Panc1 (cell line): ENCODE results near the gene MT1X. TPM values are rescaled to one million over a fixed set of nuclear protein-coding genes. Genes with fewer than 3 reads are reported as not detected.

Experiments used
- ATAC-seq: fragments of 200-7000 bp; cut with Tn5 transposase; 2 replicates; pipeline ENCODE4 v1.9.1; 2020; ENCODE audit warnings: mild to moderate bottlenecking, moderate library complexity
- BruUV-seq: library from RNA; stranded (reverse); fragments of 400-500 nt; replicated peaks from 2 replicates; lab custom pipeline; 2021; lab: Mats Ljungman, UMichigan
- CTCF ChIA-PET: fragments of 300-600 bp; sonication (Branson Sonifier 250); formaldehyde crosslinking; loops from one replicate; lab custom pipeline; 2022; ENCODE audit warnings: antibody characterized with exemption; lab: Charles Lee
- POLR2A ChIA-PET: fragments of 300-600 bp; sonication (Branson Sonifier 250); formaldehyde crosslinking; loops from one replicate; lab custom pipeline; 2022; ENCODE audit warnings: antibody characterized with exemption; lab: Charles Lee
- DNase-seq: peaks from one replicate; pipeline ENCODE4 v3.0.0-alpha.2; 2010; ENCODE audit warnings: low read depth, low spot score
- H3K27ac ChIP-seq: 2 replicates; pipeline ENCODE4 v1.5.1; 2011; ENCODE audit warnings: mild to moderate bottlenecking, low read length, inconsistent platforms
- H3K27me3 ChIP-seq: fragments of 200-500 bp; sonication (Bioruptor generic); 2 replicates; pipeline ENCODE4 v1.6.0; 2014; ENCODE audit warnings: low read length, inconsistent platforms; ENCODE audit not compliant: control insufficient read depth, insufficient read depth
- H3K36me3 ChIP-seq: fragments of 200-500 bp; sonication (Bioruptor generic); 2 replicates; pipeline ENCODE4 v1.5.1; 2014; ENCODE audit warnings: inconsistent platforms, mild to moderate bottlenecking, low read length, moderate library complexity; ENCODE audit not compliant: control insufficient read depth, insufficient read depth
- H3K4me1 ChIP-seq: 2 replicates; pipeline ENCODE4 v1.5.1; 2011; ENCODE audit warnings: inconsistent platforms, mild to moderate bottlenecking, low read length, moderate library complexity; ENCODE audit not compliant: control insufficient read depth, insufficient read depth
- H3K4me3 ChIP-seq, 2 experiments: 2 replicates each; pipeline ENCODE4 v1.5.1; 2011 to 2012; ENCODE audit warnings: low read depth in 2 of 2, low read length in 2 of 2, mild to moderate bottlenecking in 2 of 2, inconsistent platforms in 1 of 2, moderate library complexity in 1 of 2
- H3K9me3 ChIP-seq: fragments of 200-500 bp; sonication (Bioruptor generic); 2 replicates; pipeline ENCODE4 v1.5.1; 2014; ENCODE audit warnings: low read depth, mild to moderate bottlenecking, inconsistent platforms, low read length, moderate library complexity; ENCODE audit not compliant: control insufficient read depth, insufficient read depth
- POLR2AphosphoS5 ChIP-seq: IDR thresholded peaks from 2 replicates; pipeline ENCODE4 v1.6.1; 2012; ENCODE audit warnings: mild to moderate bottlenecking, low read depth, low read length, moderate library complexity
- SIN3A ChIP-seq: IDR thresholded peaks from 2 replicates; pipeline ENCODE4 v1.6.1; 2012; ENCODE audit warnings: low read depth, mild to moderate bottlenecking, low read length, moderate library complexity, borderline replicate concordance; ENCODE audit not compliant: insufficient read depth
- TCF7L2 ChIP-seq: IDR thresholded peaks from 2 replicates; pipeline ENCODE4 v1.6.1; 2011; ENCODE audit warnings: mild to moderate bottlenecking, low read depth, low read length, inconsistent platforms
- in situ Hi-C: cut with HindIII; loops from 2 replicates; pipeline ENCODE4 v1.10.0; 2016; ENCODE audit warnings: low sequenced_read_pairs, low pct_unique_long_range_greater_than_20kb
- intact Hi-C: fragments of 100-400 bp; cut with micrococcal nuclease; formaldehyde crosslinking; loops from one replicate; pipeline ENCODE4 v1.10.0; 2022; ENCODE audit not compliant: unreplicated experiment
- total RNA-seq: library from RNA; stranded (reverse); gene quantifications from one replicate; pipeline ENCODE4 v1.2.1, GENCODE V29; 2021; ENCODE audit not compliant: unreplicated experiment
- TF ChIP-seq, protein P1 (sequence below): fragments of 450-650 bp; IDR thresholded peaks from 2 replicates; pipeline ENCODE4 v1.5.1; 2017; ENCODE audit warnings: mild to moderate bottlenecking
- TF ChIP-seq, protein P2 (sequence below), 2 experiments: IDR thresholded peaks; 2 replicates each; pipeline ENCODE4 v1.6.1; 2011 to 2012; ENCODE audit warnings: low read depth in 2 of 2, control low read depth in 1 of 2, low read length in 1 of 2, mild to moderate bottlenecking in 1 of 2, moderate library complexity in 1 of 2; ENCODE audit not compliant: insufficient read depth in 1 of 2

MT1X gene
- total RNA-seq, 1 experiment from 2014 or later: 25.9 TPM

DNA sequence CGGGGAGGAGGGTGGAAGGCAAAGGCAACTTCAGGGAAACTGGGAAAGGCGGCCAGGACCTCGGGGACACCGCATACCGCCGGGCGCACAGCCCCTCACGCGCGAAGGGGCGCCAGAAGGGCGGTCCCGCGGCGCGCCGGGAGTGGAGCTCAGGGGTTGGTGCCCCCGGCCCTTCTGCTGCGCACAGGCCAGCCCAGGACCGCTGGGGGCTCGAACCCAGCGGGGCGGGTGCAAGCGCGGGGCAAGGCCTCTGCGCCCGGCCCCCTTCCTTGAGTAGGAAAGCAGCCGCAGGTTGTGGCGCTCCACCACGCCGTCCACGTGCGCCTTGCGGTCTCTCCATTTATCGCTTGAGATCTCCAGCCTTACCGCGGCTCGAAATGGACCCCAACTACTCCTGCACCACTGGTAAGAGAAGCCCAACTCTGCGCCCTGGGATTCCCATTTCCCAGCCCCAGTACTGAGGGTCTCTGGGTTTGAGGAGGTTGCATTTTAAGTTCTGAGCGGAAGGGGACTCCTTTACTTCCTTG is 46.8 kb upstream of the MT1X start:
- Histone ChIP-seq H3K9me3 (no peaks in the 10 kb centered on the region), H3K27ac (no peak overlapping the region), H3K4me3 (no peak overlapping the region), H3K27me3 (no peaks in the 10 kb centered on the region), H3K4me1 (peaks cover 14% of the 10 kb centered on the region; the same call in 1 of the 2 replicates), H3K36me3 (no peaks in the 10 kb centered on the region)
- BruUV-seq: no TSS peak
- POLR2A ChIA-PET: no interaction called here
- TF ChIP-seq SIN3A: no peak
- intact Hi-C loops: no loop called here
- no peak for DNase-seq
- in situ Hi-C loops: no loop called here
- CTCF ChIA-PET: no interaction called here
- ATAC-seq: no peak

DNA sequence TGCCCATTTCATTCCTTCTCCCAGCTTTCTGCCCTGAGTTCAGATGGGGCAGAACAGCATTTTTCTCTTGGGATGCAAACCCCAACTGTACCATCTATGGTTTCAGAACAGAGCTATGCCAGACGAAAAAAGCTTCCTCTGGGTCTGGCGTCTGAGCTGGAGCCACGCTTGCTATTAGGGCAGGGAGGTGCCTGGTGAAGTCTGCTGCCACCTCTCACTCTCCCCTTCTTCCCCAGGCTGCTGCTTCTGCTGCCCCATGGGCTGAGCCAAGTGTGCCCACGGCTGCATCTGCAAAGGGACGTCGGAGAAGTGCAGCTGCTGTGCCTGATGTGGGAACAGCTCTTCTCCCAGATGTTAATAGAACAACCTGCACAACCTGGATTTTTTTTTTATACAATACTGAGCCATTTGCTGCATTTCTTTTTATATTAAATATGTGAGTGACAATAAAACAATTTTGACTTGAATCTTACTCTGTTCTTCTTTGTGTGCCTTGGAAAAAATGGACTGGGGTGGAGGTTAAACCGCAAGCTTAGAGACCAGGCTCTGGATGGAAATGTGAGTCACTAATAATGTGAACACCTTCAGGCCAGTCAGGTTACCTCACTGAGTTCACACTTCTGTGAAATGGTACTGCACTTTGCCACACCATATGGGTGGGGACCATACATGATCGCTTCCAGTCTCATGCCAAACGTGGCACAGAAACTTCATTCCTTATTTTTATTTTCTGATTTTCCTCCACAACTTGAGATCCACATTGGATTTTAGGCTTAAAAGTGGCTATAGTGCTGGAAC is 45.5 kb upstream of the MT1X start:
- Histone ChIP-seq H3K9me3 (no peaks in the 10 kb centered on the region), H3K4me3 (no peak overlapping the region), H3K27me3 (no peaks in the 10 kb centered on the region), H3K36me3 (no peaks in the 10 kb centered on the region), H3K27ac (no peak overlapping the region), H3K4me1 (peaks cover 14% of the 10 kb centered on the region; the same call in 1 of the 2 replicates)
- ATAC-seq (no peak), DNase-seq (no peak)
- POLR2A ChIA-PET: no interaction called here
- TF ChIP-seq SIN3A (no peak), POLR2AphosphoS5 (no peak), TCF7L2 (no peak)
- TF ChIP-seq, protein P1, sequence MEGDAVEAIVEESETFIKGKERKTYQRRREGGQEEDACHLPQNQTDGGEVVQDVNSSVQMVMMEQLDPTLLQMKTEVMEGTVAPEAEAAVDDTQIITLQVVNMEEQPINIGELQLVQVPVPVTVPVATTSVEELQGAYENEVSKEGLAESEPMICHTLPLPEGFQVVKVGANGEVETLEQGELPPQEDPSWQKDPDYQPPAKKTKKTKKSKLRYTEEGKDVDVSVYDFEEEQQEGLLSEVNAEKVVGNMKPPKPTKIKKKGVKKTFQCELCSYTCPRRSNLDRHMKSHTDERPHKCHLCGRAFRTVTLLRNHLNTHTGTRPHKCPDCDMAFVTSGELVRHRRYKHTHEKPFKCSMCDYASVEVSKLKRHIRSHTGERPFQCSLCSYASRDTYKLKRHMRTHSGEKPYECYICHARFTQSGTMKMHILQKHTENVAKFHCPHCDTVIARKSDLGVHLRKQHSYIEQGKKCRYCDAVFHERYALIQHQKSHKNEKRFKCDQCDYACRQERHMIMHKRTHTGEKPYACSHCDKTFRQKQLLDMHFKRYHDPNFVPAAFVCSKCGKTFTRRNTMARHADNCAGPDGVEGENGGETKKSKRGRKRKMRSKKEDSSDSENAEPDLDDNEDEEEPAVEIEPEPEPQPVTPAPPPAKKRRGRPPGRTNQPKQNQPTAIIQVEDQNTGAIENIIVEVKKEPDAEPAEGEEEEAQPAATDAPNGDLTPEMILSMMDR: no peak
- TF ChIP-seq, protein P2, sequence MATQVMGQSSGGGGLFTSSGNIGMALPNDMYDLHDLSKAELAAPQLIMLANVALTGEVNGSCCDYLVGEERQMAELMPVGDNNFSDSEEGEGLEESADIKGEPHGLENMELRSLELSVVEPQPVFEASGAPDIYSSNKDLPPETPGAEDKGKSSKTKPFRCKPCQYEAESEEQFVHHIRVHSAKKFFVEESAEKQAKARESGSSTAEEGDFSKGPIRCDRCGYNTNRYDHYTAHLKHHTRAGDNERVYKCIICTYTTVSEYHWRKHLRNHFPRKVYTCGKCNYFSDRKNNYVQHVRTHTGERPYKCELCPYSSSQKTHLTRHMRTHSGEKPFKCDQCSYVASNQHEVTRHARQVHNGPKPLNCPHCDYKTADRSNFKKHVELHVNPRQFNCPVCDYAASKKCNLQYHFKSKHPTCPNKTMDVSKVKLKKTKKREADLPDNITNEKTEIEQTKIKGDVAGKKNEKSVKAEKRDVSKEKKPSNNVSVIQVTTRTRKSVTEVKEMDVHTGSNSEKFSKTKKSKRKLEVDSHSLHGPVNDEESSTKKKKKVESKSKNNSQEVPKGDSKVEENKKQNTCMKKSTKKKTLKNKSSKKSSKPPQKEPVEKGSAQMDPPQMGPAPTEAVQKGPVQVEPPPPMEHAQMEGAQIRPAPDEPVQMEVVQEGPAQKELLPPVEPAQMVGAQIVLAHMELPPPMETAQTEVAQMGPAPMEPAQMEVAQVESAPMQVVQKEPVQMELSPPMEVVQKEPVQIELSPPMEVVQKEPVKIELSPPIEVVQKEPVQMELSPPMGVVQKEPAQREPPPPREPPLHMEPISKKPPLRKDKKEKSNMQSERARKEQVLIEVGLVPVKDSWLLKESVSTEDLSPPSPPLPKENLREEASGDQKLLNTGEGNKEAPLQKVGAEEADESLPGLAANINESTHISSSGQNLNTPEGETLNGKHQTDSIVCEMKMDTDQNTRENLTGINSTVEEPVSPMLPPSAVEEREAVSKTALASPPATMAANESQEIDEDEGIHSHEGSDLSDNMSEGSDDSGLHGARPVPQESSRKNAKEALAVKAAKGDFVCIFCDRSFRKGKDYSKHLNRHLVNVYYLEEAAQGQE (IDR thresholded peaks at IDR 0.05; ENCODE audit: insufficient read depth in 1 of 2, low read depth in 2 of 2, low read length in 1 of 2): no peak
- in situ Hi-C loops: no loop called here
- no TSS peak for BruUV-seq
- CTCF ChIA-PET: interaction anchor here (0.5 kb wide), 1 partner anchor 21 kb away, joined by 4 read pairs; no protein-coding TSS in a partner anchor
- intact Hi-C loops: no loop called here
